Esophagus muscularis mucosa (tissue), 3 donors: ENCODE data around the gene TEAD2.

Experiments
- CTCF ChIP-seq, 3 experiments: fragments of 200-600 bp in 2 of 3; fragments of 450-650 bp in 1 of 3; sonication (generic) in 2 of 3; IDR thresholded peaks; one replicate each; pipeline ENCODE4 v1.5.1; 2017 to 2019; ENCODE audit warnings: antibody characterized with exemption in 3 of 3, mild to moderate bottlenecking in 2 of 3, moderate library complexity in 1 of 3
- POLR2A ChIP-seq: fragments of 450-650 bp; IDR thresholded peaks from one replicate; pipeline ENCODE4 v1.6.1; 2017; ENCODE audit warnings: antibody characterized with exemption, moderate library complexity, mild to moderate bottlenecking, low read depth

- no peak for TF ChIP-seq POLR2A
- no peak for TF ChIP-seq CTCF (IDR thresholded peaks at IDR 0.05)
Observed at GRCh38 chr19:49337267-49338022, 24.8 kb downstream of the TEAD2 start.
